HepG2 (cell line): ENCODE measurements around the gene SNX18. TPM values are rescaled to one million over a fixed set of nuclear protein-coding genes. Genes with fewer than 3 reads are reported as not detected.

Source experiments
- ATAC-seq: fragments of 200-7000 bp; cut with Tn5 transposase; 3 replicates; pipeline ENCODE4 v1.9.1; 2020; ENCODE audit warnings: mild to moderate bottlenecking, moderate library complexity
- BruUV-seq: library from RNA; stranded (reverse); fragments of 400-500 nt; replicated peaks from 2 replicates; lab custom pipeline; 2021; lab: Mats Ljungman, UMichigan
- CTCF ChIA-PET: fragments of 300-600 bp; formaldehyde crosslinking; extraction: SDS; loops from one replicate; lab custom pipeline; 2021; ENCODE audit warnings: low total read pairs, inconsistent platforms, low intra/inter-chr PET ratio; lab: Yijun Ruan, JAX
- POLR2A ChIA-PET: fragments of 350-600 bp; sonication (Branson Sonifier 250); formaldehyde crosslinking; loops from one replicate; lab custom pipeline; 2020; ENCODE audit warnings: antibody characterized with exemption, inconsistent platforms; lab: Yijun Ruan, JAX
- DNase-seq: peaks from one replicate; pipeline ENCODE4 v3.0.0-alpha.2; 2015; ENCODE audit warnings: low spot score
- FAIRE-seq: peaks from 3 replicates; lab custom pipeline; 2011; peaks lifted over from hg19 to GRCh38; lab: Jason Lieb, UNC
- H2AFZ ChIP-seq: one replicate; pipeline ENCODE4 v1.6.1; 2011; ENCODE audit warnings: low read length, inconsistent platforms
- H3K27ac ChIP-seq: fragments of 300-600 bp; 3 replicates; pipeline ENCODE4 v1.8.0; 2011; ENCODE audit warnings: mixed run types, mild to moderate bottlenecking, mixed read lengths, low read length, inconsistent platforms; ENCODE audit not compliant: insufficient read depth; ENCODE audit errors: extremely low read length
- H3K27me3 ChIP-seq, 2 experiments: fragments of 200-600 bp in 1 of 2; 2 replicates in 1 of 2; 3 replicates in 1 of 2; pipeline versions ENCODE4 v1.6.0 to v1.8.0; 2011; ENCODE audit warnings: low read length in 2 of 2, mild to moderate bottlenecking in 2 of 2, moderate library complexity in 2 of 2, inconsistent platforms in 1 of 2; ENCODE audit not compliant: insufficient read depth in 2 of 2, control insufficient read depth in 1 of 2
- H3K36me3 ChIP-seq, 2 experiments: fragments of 200-600 bp in 1 of 2; replicated peaks in 1 of 2; 2 replicates in 1 of 2; 3 replicates in 1 of 2; pipeline versions ENCODE4 v1.5.1 to v1.8.0; 2011; ENCODE audit warnings: low read length in 2 of 2, inconsistent platforms in 1 of 2; ENCODE audit not compliant: insufficient read depth in 2 of 2, control insufficient read depth in 1 of 2
- H3K4me1 ChIP-seq: 2 replicates; pipeline ENCODE4 v1.5.1; 2012; ENCODE audit warnings: low read length, inconsistent platforms; ENCODE audit not compliant: insufficient read depth
- H3K4me2 ChIP-seq: 2 replicates; pipeline ENCODE4 v1.6.0; 2011; ENCODE audit warnings: low read depth, low read length, inconsistent platforms
- H3K4me3 ChIP-seq, 3 experiments: fragments of 200-600 bp in 1 of 3; sonication (generic), shearing (Covaris generic) in 1 of 3; replicated peaks in 1 of 3; 2 replicates each; pipeline ENCODE4 v1.5.1; 2011 to 2016; ENCODE audit warnings: low read length in 3 of 3, inconsistent platforms in 2 of 3, low read depth in 2 of 3, mild to moderate bottlenecking in 2 of 3, control low read depth in 1 of 3, mixed read lengths in 1 of 3; ENCODE audit not compliant: insufficient read depth in 1 of 3
- H3K79me2 ChIP-seq: one replicate; pipeline ENCODE4 v1.6.1; 2011; ENCODE audit warnings: low read length, inconsistent platforms; ENCODE audit not compliant: insufficient read depth
- H3K9ac ChIP-seq: 2 replicates; pipeline ENCODE4 v1.6.0; 2011; ENCODE audit warnings: mild to moderate bottlenecking, low read depth, low read length, inconsistent platforms; ENCODE audit not compliant: insufficient read depth
- H3K9me3 ChIP-seq: 2 replicates; pipeline ENCODE4 v1.5.1; 2012; ENCODE audit warnings: mild to moderate bottlenecking, low read length
- H4K20me1 ChIP-seq: 2 replicates; pipeline ENCODE4 v1.6.0; 2011; ENCODE audit warnings: inconsistent platforms, mild to moderate bottlenecking, low read length, moderate library complexity; ENCODE audit not compliant: insufficient read depth
- EED ChIP-seq: sonication (generic); formaldehyde crosslinking; IDR thresholded peaks from 2 replicates; pipeline ENCODE4 v1.5.0; 2020; ENCODE audit warnings: mild to moderate bottlenecking, missing genetic modification reagents
- HNRNPH1 ChIP-seq: fragments of 200-400 bp; formaldehyde crosslinking; optimal IDR thresholded peaks from 2 replicates; pipeline ENCODE3; 2017; ENCODE audit warnings: mild to moderate bottlenecking, low read depth, low read length
- SPEN ChIP-seq: sonication (generic); formaldehyde crosslinking; IDR thresholded peaks from 2 replicates; pipeline ENCODE4 v1.5.1; 2020; ENCODE audit warnings: low read depth, mild to moderate bottlenecking, missing genetic modification reagents
- SRY ChIP-seq: sonication (generic); formaldehyde crosslinking; IDR thresholded peaks from 2 replicates; pipeline ENCODE4 v1.8.0; 2022; ENCODE audit warnings: mild to moderate bottlenecking, missing genetic modification reagents
- TBP ChIP-seq: sonication (generic); formaldehyde crosslinking; IDR thresholded peaks from 2 replicates; pipeline ENCODE4 v1.5.0; 2020; ENCODE audit warnings: missing genetic modification reagents
- ZNF605 ChIP-seq: sonication (generic); formaldehyde crosslinking; IDR thresholded peaks from 2 replicates; pipeline ENCODE4 v1.8.0; 2022; ENCODE audit warnings: mild to moderate bottlenecking, missing genetic modification reagents
- WGBS: methylation state at CpG from one replicate; pipeline ENCODE4 v1.1.6; 2017; ENCODE audit warnings: low lambda C conversion rate; 5-methylcytosine and 5-hydroxymethylcytosine counted together
- in situ Hi-C: cut with HindIII; loops from 2 replicates; pipeline ENCODE4 v1.10.0; 2017; ENCODE audit warnings: low pct_unique_long_range_greater_than_20kb; ENCODE audit not compliant: extremely low pct_ligation_motif_present
- intact Hi-C: fragments of 100-400 bp; cut with micrococcal nuclease; formaldehyde crosslinking; loops from one replicate; pipeline ENCODE4 v1.10.0; 2022; ENCODE audit not compliant: unreplicated experiment
- polyA plus RNA-seq, 8 experiments: library from polyadenylated mRNA; depleted of rRNA in 3 of 8; stranded (reverse) in 7 of 8; unstranded in 1 of 8; fragments of >200 nt; fragmentation: Illumina TruSeq in 4 of 8; extraction: Trizol in 4 of 8; gene quantifications; 2 replicates each; pipeline versions ENCODE4 v1.2.1 to v1.2.3, GENCODE V29; 2011 to 2016; ENCODE audit warnings: low read depth in 4 of 8, missing spikeins in 1 of 8, mixed read lengths in 1 of 8; ENCODE audit not compliant: insufficient read depth in 1 of 8
- total RNA-seq, 5 experiments: library from RNA; depleted of rRNA; stranded (reverse); fragments of >200 nt; fragmentation: Illumina TruSeq; extraction: Trizol; gene quantifications; 2 replicates each; pipeline ENCODE4 v1.2.3, GENCODE V29; 2016; ENCODE audit warnings: low read depth in 1 of 5
- TF ChIP-seq, protein P1 (sequence below): sonication (generic); formaldehyde crosslinking; IDR thresholded peaks from 2 replicates; pipeline ENCODE4 v1.5.0; 2020; ENCODE audit warnings: missing genetic modification reagents, mild to moderate bottlenecking, borderline replicate concordance
- TF ChIP-seq, protein P2 (sequence below): fragments of 450-650 bp; IDR thresholded peaks from 2 replicates; pipeline ENCODE4 v1.6.1; 2017

The SNX18 gene
- total and polyA plus RNA-seq, 2 of the 13 experiments (the other 11 are each of a cell fraction or from before 2014, with no cell fraction given), result 2.3 to 6.2 TPM

DNA sequence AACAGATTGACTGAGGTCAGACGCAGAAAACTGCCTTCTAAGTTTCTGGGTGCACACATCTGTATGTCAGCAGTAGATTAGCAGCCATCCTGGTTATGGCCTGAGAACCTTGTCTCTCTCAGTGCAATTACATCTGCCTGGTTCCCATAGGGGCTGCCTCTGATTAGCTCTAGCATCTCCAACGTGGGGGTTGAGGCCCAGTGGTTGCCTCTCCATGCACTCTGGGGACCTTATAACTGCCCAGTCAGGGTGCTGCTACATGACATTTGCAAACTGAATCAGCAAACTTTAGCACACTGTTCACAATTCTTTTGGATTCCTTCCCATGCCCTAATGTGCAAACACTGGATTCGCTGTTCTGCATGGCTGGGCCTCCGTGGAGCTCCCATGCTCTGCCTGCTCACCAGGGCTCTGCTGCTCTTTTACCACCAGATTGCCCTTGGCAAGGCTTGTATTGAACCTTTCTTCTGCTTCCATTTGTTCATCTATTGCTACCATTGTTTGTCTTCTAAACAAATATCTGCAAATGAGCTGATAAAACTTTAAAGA is 36.2 kb downstream of the SNX18 start:
- H3K27ac ChIP-seq, result no peak overlapping the region
- 43% methylated on average over 2 of the region's 4 CpGs for WGBS
- intact Hi-C loops (no loop called here), in situ Hi-C loops (no loop called here)
- no peak overlapping the region for H3K9ac ChIP-seq
- ATAC-seq (no peak), DNase-seq (no peak), FAIRE-seq (no peak)
- H3K4me3 ChIP-seq, result no peak overlapping the region
- no peak for TF ChIP-seq SRY (CRISPR knock-in tag)
- TF ChIP-seq EED (CRISPR knock-in tag), result no peak
- TF ChIP-seq ZNF605 (CRISPR knock-in tag), result no peak
- no peak for TF ChIP-seq SPEN (CRISPR knock-in tag)
- no peak for TF ChIP-seq HNRNPH1
- TF ChIP-seq, protein P1, sequence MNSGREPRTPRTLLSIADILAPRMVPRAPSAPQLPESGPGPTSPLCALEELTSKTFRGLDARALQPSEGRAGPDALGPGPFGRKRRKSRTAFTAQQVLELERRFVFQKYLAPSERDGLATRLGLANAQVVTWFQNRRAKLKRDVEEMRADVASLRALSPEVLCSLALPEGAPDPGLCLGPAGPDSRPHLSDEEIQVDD, result no peak
- TF ChIP-seq, protein P2, sequence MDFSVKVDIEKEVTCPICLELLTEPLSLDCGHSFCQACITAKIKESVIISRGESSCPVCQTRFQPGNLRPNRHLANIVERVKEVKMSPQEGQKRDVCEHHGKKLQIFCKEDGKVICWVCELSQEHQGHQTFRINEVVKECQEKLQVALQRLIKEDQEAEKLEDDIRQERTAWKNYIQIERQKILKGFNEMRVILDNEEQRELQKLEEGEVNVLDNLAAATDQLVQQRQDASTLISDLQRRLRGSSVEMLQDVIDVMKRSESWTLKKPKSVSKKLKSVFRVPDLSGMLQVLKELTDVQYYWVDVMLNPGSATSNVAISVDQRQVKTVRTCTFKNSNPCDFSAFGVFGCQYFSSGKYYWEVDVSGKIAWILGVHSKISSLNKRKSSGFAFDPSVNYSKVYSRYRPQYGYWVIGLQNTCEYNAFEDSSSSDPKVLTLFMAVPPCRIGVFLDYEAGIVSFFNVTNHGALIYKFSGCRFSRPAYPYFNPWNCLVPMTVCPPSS, result no peak
- TF ChIP-seq TBP (CRISPR knock-in tag), result no peak
- H3K4me2 ChIP-seq, result no peak overlapping the region
- no TSS peak for BruUV-seq
- no peak overlapping the region for H2AFZ ChIP-seq
- H3K9me3 ChIP-seq, result no peaks in the 10 kb centered on the region
- H3K36me3 ChIP-seq, result no peaks in the 10 kb centered on the region
- POLR2A ChIA-PET, result no interaction called here
- H3K79me2 ChIP-seq, result no peaks in the 10 kb centered on the region
- H4K20me1 ChIP-seq, result no peaks in the 10 kb centered on the region
- H3K4me1 ChIP-seq, result peaks cover 6% of the 10 kb centered on the region; the same call in 1 of the 2 replicates
- CTCF ChIA-PET, result no interaction called here
- H3K27me3 ChIP-seq, result no peaks in the 10 kb centered on the region
